GM23248 (cell line): ENCODE data around the gene KCNT1. TPM values are rescaled to one million over a fixed set of nuclear protein-coding genes. Genes with fewer than 3 reads are reported as not detected.

ENCODE experiments used
- DNase-seq: peaks from one replicate; pipeline ENCODE4 v3.0.0-alpha.2; 2015
- H2AFZ ChIP-seq: fragments of 200-600 bp; sonication (generic); 2 replicates; pipeline ENCODE4 v1.6.1; 2016; ENCODE audit warnings: antibody characterized with exemption
- H3F3A ChIP-seq: fragments of 200-600 bp; sonication (generic); 2 replicates; pipeline ENCODE4 v1.6.1; 2016; ENCODE audit warnings: mild to moderate bottlenecking, antibody characterized with exemption, mixed run types; ENCODE audit not compliant: insufficient read depth
- H3K27ac ChIP-seq: fragments of 200-600 bp; sonication (generic); 2 replicates; pipeline ENCODE4 v1.5.1; 2016; ENCODE audit warnings: mild to moderate bottlenecking
- H3K27me3 ChIP-seq: fragments of 200-600 bp; sonication (generic); replicated peaks from 2 replicates; pipeline ENCODE4 v1.6.1; 2016; ENCODE audit warnings: mild to moderate bottlenecking; ENCODE audit not compliant: insufficient read depth
- H3K36me3 ChIP-seq: fragments of 200-600 bp; sonication (generic); 2 replicates; pipeline ENCODE4 v1.6.1; 2016; ENCODE audit warnings: low read depth, mild to moderate bottlenecking
- H3K4me1 ChIP-seq: fragments of 200-600 bp; sonication (generic); 2 replicates; pipeline ENCODE4 v1.6.1; 2016; ENCODE audit warnings: mild to moderate bottlenecking; ENCODE audit not compliant: insufficient read depth
- H3K4me2 ChIP-seq: fragments of 200-600 bp; sonication (generic); one replicate; pipeline ENCODE4 v1.6.1; 2016; ENCODE audit warnings: mild to moderate bottlenecking; ENCODE audit not compliant: unreplicated experiment
- H3K4me3 ChIP-seq: fragments of 200-600 bp; sonication (generic); 2 replicates; pipeline ENCODE4 v1.5.1; 2016; ENCODE audit warnings: mild to moderate bottlenecking
- H3K79me2 ChIP-seq: fragments of 200-600 bp; sonication (generic); 2 replicates; pipeline ENCODE4 v1.6.1; 2016; ENCODE audit warnings: mild to moderate bottlenecking; ENCODE audit not compliant: insufficient read depth
- H3K9ac ChIP-seq: fragments of 200-600 bp; sonication (generic); 2 replicates; pipeline ENCODE4 v1.6.1; 2016; ENCODE audit warnings: mild to moderate bottlenecking
- H3K9me2 ChIP-seq: fragments of 200-600 bp; sonication (generic); 2 replicates; pipeline ENCODE4 v1.6.1; 2016; ENCODE audit warnings: mixed run types, mild to moderate bottlenecking, moderate library complexity; ENCODE audit not compliant: insufficient read depth
- H3K9me3 ChIP-seq: fragments of 200-600 bp; sonication (generic); one replicate; pipeline ENCODE4 v1.6.1; 2017; ENCODE audit warnings: low read depth
- H4K20me1 ChIP-seq: fragments of 200-600 bp; sonication (generic); 2 replicates; pipeline ENCODE4 v1.6.0; 2016; ENCODE audit not compliant: insufficient read depth
- EZH2 ChIP-seq: fragments of 200-600 bp; sonication (generic); IDR thresholded peaks from 2 replicates; pipeline ENCODE4 v1.6.1; 2018; ENCODE audit warnings: antibody characterized with exemption, mild to moderate bottlenecking; ENCODE audit not compliant: insufficient read depth, poor library complexity, severe bottlenecking
- EZH2phosphoT487 ChIP-seq: fragments of 200-600 bp; sonication (generic); IDR thresholded peaks from 2 replicates; pipeline ENCODE4 v1.6.1; 2018; ENCODE audit warnings: antibody characterized with exemption, moderate library complexity, mild to moderate bottlenecking, low read depth; ENCODE audit not compliant: insufficient read depth
- WGBS, 2 experiments: methylation state at CpG; one replicate each; pipeline ENCODE4 v1.1.6; 2015 to 2017; ENCODE audit warnings: low lambda C conversion rate in 2 of 2, low coverage in 1 of 2; ENCODE audit errors: missing lambda C conversion rate in 2 of 2; 5-methylcytosine and 5-hydroxymethylcytosine counted together
- in situ Hi-C: fragments of 300-500 bp; cut with MboI; formaldehyde crosslinking; loops from 2 replicates; pipeline ENCODE4 v1.15.0; 2020
- polyA plus RNA-seq: library from polyadenylated mRNA; unstranded; fragments of >200 nt; fragmentation: Nextera tagmentation; extraction: Ambion mirVana; gene quantifications from 2 replicates; pipeline ENCODE4 v1.2.1, GENCODE V29; 2016
- total RNA-seq: library from RNA; depleted of rRNA; stranded (reverse); fragments of >200 nt; shearing (Covaris generic); gene quantifications from 2 replicates; pipeline ENCODE4 v1.2.3, GENCODE V29; 2014

Gene KCNT1
- total and polyA plus RNA-seq, 2 experiments from 2014 or later: not detected

DNA sequence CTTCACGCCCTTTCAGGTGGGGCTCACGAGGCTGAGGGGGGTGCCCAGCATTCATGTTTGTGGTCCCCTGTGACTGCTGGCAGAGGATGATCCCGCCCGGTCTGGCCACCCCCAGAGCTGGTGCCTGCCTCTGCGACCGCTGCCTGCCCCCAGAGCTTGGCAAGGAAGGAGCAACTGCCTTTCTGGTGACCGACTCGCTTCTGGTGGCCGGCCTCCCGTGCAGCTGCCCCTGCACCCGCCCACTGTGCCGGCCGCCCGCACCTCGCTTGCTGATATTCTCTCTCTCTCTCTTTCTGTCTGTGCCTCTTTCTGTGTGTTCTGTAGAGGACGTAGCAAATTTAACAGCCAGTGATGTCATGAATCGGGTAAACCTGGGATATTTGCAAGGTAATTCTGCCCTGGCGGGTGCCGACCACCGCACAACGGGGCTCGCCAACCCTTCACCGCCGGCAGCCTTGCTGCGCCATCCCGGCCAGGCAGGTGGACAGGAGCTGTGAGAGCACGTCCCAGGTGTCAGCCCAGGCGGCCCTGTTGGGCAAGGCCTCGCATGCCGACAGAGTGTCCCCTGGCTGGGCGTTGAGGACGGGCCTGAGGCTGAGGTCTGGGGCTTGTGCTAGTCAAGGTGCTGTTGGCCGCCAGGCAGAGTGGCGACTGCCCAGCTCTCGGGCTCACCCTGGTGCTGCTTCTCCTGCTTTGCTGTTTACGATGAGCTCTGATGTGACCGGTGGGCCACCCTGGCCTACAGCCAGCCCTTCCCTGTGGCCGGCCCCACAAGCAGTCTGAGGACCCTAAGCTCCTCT, 86.0 kb downstream of the KCNT1 start:
- no peaks in the 10 kb centered on the region for H3F3A ChIP-seq
- no peak overlapping the region for H3K4me2 ChIP-seq
- H3K9ac ChIP-seq: no peak overlapping the region
- H3K36me3 ChIP-seq: no peaks in the 10 kb centered on the region
- no peaks in the 10 kb centered on the region for H3K79me2 ChIP-seq
- H3K4me1 ChIP-seq: no peaks in the 10 kb centered on the region
- H3K4me3 ChIP-seq: no peak overlapping the region
- 78% methylated on average over 34 to 37 of the region's 38 CpGs for WGBS, 2 experiments
- H4K20me1 ChIP-seq: no peaks in the 10 kb centered on the region
- no peak overlapping the region for H2AFZ ChIP-seq
- no peaks in the 10 kb centered on the region for H3K9me2 ChIP-seq
- in situ Hi-C loops: no loop called here
- no peaks in the 10 kb centered on the region for H3K9me3 ChIP-seq
- DNase-seq: no peak
- H3K27me3 ChIP-seq: no peaks in the 10 kb centered on the region
- no peak overlapping the region for H3K27ac ChIP-seq
- TF ChIP-seq EZH2phosphoT487 (no peak), EZH2 (no peak)

DNA sequence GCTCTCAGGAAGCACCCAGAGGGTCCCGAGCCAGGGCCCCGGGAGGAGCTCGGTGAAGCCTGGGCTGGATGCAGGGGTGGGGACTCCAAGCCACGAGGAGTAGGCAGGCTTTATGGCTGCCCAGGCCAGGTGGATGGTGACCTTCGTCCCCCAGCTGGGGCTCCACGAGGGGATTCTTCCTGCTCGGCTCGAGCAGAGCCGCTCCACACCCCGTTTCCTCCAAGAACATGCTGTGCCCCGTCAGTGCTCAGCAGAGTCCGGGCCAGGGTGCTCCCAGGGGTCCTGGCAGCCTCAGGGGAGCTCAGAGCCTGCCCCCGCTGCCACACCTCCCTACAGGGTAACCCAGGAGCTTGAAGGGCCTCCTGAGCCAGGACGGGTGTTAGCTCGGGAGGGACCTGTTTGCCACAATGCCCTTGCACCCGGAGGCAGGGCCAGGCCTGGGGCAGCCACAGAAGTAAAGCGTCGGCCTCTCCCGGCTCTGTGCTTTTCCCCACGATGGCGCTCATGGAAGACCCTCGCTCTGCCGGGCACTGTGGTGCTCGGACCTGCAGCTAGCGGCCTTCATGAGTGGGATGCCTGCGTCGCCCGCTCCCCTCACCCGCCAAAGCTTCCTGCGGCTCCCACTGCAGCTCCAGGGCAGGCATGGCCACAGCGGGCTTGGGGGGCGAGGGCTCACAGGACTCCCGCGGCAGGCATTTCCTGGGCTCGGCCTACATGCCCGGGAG, 86.8 kb downstream of the KCNT1 start:
- 51 to 67% methylated on average over 22 to 36 of the region's 36 CpGs for WGBS, 2 experiments
- no peak overlapping the region for H3K9ac ChIP-seq

DNA sequence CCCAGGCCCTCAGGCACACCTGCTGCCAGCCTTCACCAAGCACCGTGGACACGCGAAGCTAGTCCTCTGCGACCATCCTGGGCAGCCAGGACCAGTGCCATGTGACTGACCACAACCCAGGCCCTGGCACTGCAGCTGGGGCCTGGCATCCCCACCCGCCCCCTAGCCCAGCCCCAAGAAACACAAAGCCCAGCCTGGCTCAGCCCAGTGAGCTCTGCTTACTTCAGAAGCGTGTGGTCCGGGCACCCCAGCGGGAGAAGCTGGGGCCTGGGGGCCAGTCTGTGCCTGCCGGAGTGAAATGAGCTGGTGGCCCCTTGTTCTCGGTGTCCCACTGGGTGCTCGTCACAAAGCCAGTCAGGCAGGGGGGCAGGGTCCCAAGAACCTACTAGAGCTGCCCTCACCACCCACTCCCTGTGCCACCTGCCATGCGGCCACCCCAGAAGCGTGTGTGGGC, 87.9 kb downstream of the KCNT1 start:
- WGBS, 2 experiments: 73 to 76% methylated on average over 8 to 10 of the region's 13 CpGs
- no peak overlapping the region for H3K27ac ChIP-seq
- H3K4me2 ChIP-seq: no peak overlapping the region
- H3K36me3 ChIP-seq: no peaks in the 10 kb centered on the region
- TF ChIP-seq EZH2phosphoT487 (no peak), EZH2 (no peak)
- H3K4me1 ChIP-seq: no peaks in the 10 kb centered on the region
- H3K9me3 ChIP-seq: no peaks in the 10 kb centered on the region
- H3F3A ChIP-seq: no peaks in the 10 kb centered on the region
- no peaks in the 10 kb centered on the region for H3K27me3 ChIP-seq
- DNase-seq: no peak
- H2AFZ ChIP-seq: no peak overlapping the region
- no peaks in the 10 kb centered on the region for H4K20me1 ChIP-seq
- H3K79me2 ChIP-seq: no peaks in the 10 kb centered on the region
- H3K9ac ChIP-seq: no peak overlapping the region
- in situ Hi-C loops: no loop called here
- H3K4me3 ChIP-seq: no peak overlapping the region
- no peaks in the 10 kb centered on the region for H3K9me2 ChIP-seq

More for the DNA sequence above, 86.8 kb downstream of the KCNT1 start:
- Histone ChIP-seq H3K36me3 (no peaks in the 10 kb centered on the region), H3K4me2 (no peak overlapping the region), H3K27ac (no peak overlapping the region), H3K79me2 (no peaks in the 10 kb centered on the region), H2AFZ (no peak overlapping the region), H4K20me1 (no peaks in the 10 kb centered on the region), H3K9me3 (no peaks in the 10 kb centered on the region), H3K4me1 (no peaks in the 10 kb centered on the region), H3K27me3 (no peaks in the 10 kb centered on the region), H3K9me2 (no peaks in the 10 kb centered on the region), H3K4me3 (no peak overlapping the region), H3F3A (no peaks in the 10 kb centered on the region)
- TF ChIP-seq EZH2phosphoT487 (no peak), EZH2 (no peak)
- in situ Hi-C loops: no loop called here
- DNase-seq: no peak

DNA sequence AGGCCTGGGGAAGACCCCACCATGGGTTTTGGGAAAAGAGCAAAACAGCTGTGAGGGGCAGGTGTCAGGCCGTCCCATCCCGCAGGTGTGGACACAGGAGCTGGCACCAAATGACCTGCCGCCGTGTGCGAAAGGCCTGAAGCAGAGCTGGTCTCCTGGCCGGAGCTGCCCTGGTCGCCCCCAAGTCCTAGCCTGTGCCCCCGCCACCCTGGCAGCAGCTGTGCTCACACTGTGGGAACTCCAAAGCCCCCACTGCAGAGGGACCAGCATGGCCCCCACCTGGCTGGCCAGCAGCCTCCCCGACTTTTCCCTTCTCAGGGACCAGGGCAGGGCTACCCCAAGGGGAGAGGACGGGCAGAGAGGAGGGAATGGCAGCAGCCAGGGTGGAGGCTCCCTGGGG, 88.4 kb downstream of the KCNT1 start:
- Histone ChIP-seq H3K27me3 (no peaks in the 10 kb centered on the region; the same call in 1 of the 2 replicates), H3K4me3 (no peak overlapping the region), H3K79me2 (no peaks in the 10 kb centered on the region), H3K9me3 (no peaks in the 10 kb centered on the region), H3K4me1 (no peaks in the 10 kb centered on the region), H3F3A (no peaks in the 10 kb centered on the region), H3K36me3 (no peaks in the 10 kb centered on the region), H3K9me2 (no peaks in the 10 kb centered on the region), H3K9ac (no peak overlapping the region), H4K20me1 (no peaks in the 10 kb centered on the region), H2AFZ (no peak overlapping the region), H3K4me2 (no peak overlapping the region), H3K27ac (no peak overlapping the region)
- no peak for TF ChIP-seq EZH2
- TF ChIP-seq EZH2phosphoT487: no peak
- in situ Hi-C loops: no loop called here
- 74 to 86% methylated on average over 10 of the region's 10 CpGs for WGBS, 2 experiments
- DNase-seq: no peak
